HG03280 (cell line): ENCODE results near the gene AJUBA.
A peak's percentile ranks its signal among the peaks of the same experiment; 100 is the strongest.
"Not testable (repeated sequence)": the region's sequence is repeated elsewhere in the genome, so short reads cannot be mapped to it uniquely, and the experiment has no call there.

Experiments used
- ATAC-seq: cut with Tn5 transposase; IDR thresholded peaks from one replicate; pipeline ENCODE4 v1.9.1; 2021; ENCODE audit warnings: mild to moderate bottlenecking, moderate library complexity; ENCODE audit not compliant: unreplicated experiment

Gene AJUBA

GRCh38 chr14:23006544-23007419, 24.4 kb upstream of the AJUBA start:
- ATAC-seq, result peak; percentile 94

GRCh38 chr14:23006188-23006534, 23.8 kb upstream of the AJUBA start:
- no peak for ATAC-seq

- no peak for ATAC-seq
These were observed 23.3 kb upstream of the AJUBA start for GRCh38 chr14:23005451-23006187.

- ATAC-seq, result not testable (repeated sequence)
These were observed 21.9 kb upstream of the AJUBA start for GRCh38 chr14:23004274-23004673.

- ATAC-seq, result no peak
These were observed 20.2 kb upstream of the AJUBA start for GRCh38 chr14:23002592-23002991.

- no peak for ATAC-seq
These were observed 18.5 kb upstream of the AJUBA start for GRCh38 chr14:23000860-23001259.

GRCh38 chr14:22998329-22999012, 16.1 kb upstream of the AJUBA start:
- no peak for ATAC-seq

- ATAC-seq, result no peak
These were observed 15.4 kb upstream of the AJUBA start for GRCh38 chr14:22997676-22998323.

- no peak for ATAC-seq
These were observed 14.7 kb upstream of the AJUBA start for GRCh38 chr14:22996768-22997654.

GRCh38 chr14:22995889-22996625, 13.7 kb upstream of the AJUBA start:
- no peak for ATAC-seq

- ATAC-seq, result no peak
These were observed 12.5 kb upstream of the AJUBA start for GRCh38 chr14:22994762-22995275.

GRCh38 chr14:22993517-22993916, 11.2 kb upstream of the AJUBA start:
- no peak for ATAC-seq

- no peak for ATAC-seq
These were observed 9.5 kb upstream of the AJUBA start for GRCh38 chr14:22991852-22992251.

GRCh38 chr14:22987291-22987690, 4.9 kb upstream of the AJUBA start:
- ATAC-seq, result no peak

GRCh38 chr14:22986508-22987054, 4.2 kb upstream of the AJUBA start:
- peak; percentile 46 for ATAC-seq

- ATAC-seq, result no peak
These were observed 3.6 kb upstream of the AJUBA start for GRCh38 chr14:22985894-22986507.

- no peak for ATAC-seq
These were observed 2.8 kb upstream of the AJUBA start for GRCh38 chr14:22984959-22985658.
